GM23248 (cell line): ENCODE results near the gene ADH1B.

Source experiments
- EZH2 ChIP-seq: fragments of 200-600 bp; sonication (generic); IDR thresholded peaks from 2 replicates; pipeline ENCODE4 v1.6.1; 2018; ENCODE audit warnings: antibody characterized with exemption, mild to moderate bottlenecking; ENCODE audit not compliant: insufficient read depth, poor library complexity, severe bottlenecking
- EZH2phosphoT487 ChIP-seq: fragments of 200-600 bp; sonication (generic); IDR thresholded peaks from 2 replicates; pipeline ENCODE4 v1.6.1; 2018; ENCODE audit warnings: antibody characterized with exemption, moderate library complexity, mild to moderate bottlenecking, low read depth; ENCODE audit not compliant: insufficient read depth

DNA sequence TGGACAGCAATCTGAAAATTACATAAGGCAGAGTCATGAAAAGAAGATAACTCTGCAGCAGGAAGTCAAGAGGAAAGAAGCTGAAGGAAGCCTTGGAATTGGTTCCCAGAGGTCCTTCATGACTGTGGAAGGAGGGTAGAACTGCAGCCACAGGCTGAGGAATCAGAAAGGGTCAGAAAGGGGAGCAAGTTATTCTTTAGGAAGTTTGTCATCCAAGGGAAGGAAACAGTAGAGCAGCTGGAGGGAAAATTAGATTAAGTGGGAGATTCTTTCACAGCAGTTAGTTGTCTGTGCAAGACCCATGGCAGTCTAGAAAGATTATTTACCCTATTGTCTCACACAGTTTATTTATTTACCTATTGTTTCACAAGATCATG lies 40.7 kb upstream of the ADH1B start:
- TF ChIP-seq EZH2phosphoT487 (no peak), EZH2 (no peak)
